Myometrial cell (primary cell): ENCODE measurements around the gene RPS6KB1. TPM values are rescaled to one million over a fixed set of nuclear protein-coding genes. Genes with fewer than 3 reads are reported as not detected.

ENCODE experiments used
- total RNA-seq: library from RNA; depleted of rRNA; stranded (reverse); fragments of >200 nt; gene quantifications from 2 replicates; pipeline ENCODE4 v1.2.3, GENCODE V29; 2015

Gene RPS6KB1
- 26.2 and 29.1 TPM in 2 replicates for total RNA-seq

DNA sequence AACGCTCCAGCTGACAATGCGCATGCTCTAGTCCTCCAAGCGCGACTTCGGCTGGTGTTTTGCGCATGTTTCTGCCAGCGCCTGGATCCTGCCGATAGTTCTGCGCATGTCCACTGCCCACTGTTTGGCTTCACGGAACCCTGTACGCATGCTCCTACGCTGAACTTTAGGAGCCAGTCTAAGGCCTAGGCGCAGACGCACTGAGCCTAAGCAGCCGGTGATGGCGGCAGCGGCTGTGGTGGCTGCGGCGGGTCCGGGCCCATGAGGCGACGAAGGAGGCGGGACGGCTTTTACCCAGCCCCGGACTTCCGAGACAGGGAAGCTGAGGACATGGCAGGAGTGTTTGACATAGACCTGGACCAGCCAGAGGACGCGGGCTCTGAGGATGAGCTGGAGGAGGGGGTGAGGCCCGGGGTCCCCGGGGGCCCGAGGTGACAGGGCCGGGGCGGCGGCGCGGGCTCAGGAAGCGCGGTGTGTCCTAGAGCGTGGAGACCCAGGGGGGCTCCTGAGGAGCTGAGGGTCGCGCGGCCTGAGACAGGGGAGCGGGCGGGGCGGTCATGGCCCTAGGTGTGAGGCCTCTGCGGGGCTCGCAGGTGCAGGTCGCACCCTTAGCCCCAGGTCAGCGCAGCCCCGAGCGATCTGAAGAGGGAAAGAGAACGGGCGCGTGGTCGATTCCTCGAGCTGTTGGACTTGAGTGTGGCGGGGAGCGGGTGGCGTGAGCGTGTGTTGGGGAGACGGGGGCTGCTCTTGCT, at the start of gene RPS6KB1, which contains the start of gene TUBD1:
Gene RPS6KB1 (plus strand): TSS at position 198 of the 752 bp plus-strand sequence. CDS start 64 bp downstream, at position 262.
Gene TUBD1 (minus strand): TSS at position 20 of the 752 bp plus-strand sequence. CDS start 1,941 bp downstream, outside the sequence.

DNA sequence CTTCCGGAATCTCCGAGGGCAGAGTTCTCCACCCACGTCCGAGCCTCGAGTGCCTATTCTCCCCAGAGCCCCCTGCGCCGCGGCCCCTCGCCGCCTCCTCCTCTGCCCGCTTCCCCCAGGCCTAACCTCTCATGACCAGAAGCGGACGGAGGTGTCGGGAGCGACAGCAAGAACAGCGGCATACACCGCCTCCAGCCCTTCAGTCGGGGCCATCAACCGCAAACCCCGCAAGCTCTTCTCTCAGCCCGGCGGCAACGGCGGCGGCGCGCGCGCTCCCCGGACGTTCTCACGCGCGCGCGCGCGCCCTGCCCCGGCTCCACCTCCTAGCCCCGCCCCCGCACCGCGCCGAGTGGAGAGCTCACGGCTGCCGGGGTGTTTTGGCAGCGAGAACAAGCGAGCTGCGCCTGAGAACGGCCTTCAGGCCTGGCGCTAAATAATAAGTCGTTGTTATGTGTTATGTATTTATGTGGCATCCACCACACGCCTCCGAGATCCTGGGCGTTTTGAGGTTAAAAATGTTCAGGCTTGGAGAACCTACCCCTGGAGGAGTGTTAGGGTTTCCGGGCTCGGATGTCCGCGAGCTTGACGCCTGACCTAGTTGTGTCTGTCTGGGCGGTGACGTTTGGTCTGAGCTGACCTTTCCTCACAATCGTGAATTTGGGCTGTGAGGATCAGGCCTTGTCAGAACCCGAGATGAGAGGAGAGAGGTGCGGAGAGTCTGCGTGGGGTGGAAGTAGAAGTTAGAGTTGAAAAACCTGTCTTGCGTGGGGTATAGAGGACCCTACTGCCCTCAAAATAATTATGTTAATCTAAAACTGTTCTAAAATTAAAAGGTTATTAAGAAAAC, 71.8 kb downstream of the RPS6KB1 start, which contains the start of gene RNFT1:
Gene RNFT1 (minus strand): TSS at position 259 of the 847 bp plus-strand sequence. CDS start 77 bp downstream, at position 182.

Other genes starting within 250 kb of the RPS6KB1 start
- 23.6 and 39.3 TPM in 2 replicates for gene PTRH2, start 185.7 kb upstream of the RPS6KB1 start, total RNA-seq
- 127 and 136 TPM in 2 replicates for gene VMP1, start 185.5 kb upstream of the RPS6KB1 start, total RNA-seq
- 4.0 and 5.8 TPM in 2 replicates for gene TUBD1, start 178 bp upstream of the RPS6KB1 start, total RNA-seq
- 12.7 and 16.5 TPM in 2 replicates for gene RNFT1, start 71.6 kb downstream of the RPS6KB1 start, total RNA-seq
- gene HEATR6, start 185.8 kb downstream of the RPS6KB1 start, total RNA-seq = 24.2 and 50.9 TPM in 2 replicates